ENCODE measurements around the gene PDP2. TPM values are rescaled to one million over a fixed set of nuclear protein-coding genes. Genes with fewer than 3 reads are reported as not detected.

Gene PDP2
- total RNA-seq, 3 donors from 2014 or later (not counting 1 experiment from before 2014, with no cell fraction given) = 10.2 to 16.5 (median 11.0) TPM

DNA sequence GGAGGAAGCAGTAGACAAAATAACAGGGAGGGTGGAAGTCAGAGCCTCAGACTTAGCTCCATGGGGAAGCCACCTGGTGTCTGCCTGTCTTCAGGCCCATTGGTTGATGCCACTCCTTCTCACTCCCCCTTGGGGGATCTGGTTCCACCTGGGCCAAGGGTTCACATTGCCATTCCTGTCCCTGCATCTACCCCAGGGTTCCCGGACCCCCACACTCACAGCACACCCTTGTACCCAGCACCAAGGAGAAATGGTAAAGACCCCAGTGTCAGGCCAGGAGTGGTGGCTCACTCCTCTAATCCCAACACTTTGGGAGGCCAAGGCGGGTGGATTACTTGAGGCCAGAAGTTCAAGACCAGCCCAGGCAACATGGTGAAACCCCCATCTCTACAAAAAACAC is 37.1 kb upstream of the PDP2 start:
- Mint-ChIP-seq H3K36me3 (no peaks in the 10 kb centered on the region), H3K9me3 (no peaks in the 10 kb centered on the region), H3K4me3 (peak overlapping the region; percentile 75), H3K27me3 (ENCODE audit: low read depth in 2 of 2) (peaks cover 8 to 37% of the 10 kb centered on the region in 2 donors), H3K4me1 (peaks cover 0 to 15% of the 10 kb centered on the region in 2 donors), H3K27ac (no peak overlapping the region)
- Histone ChIP-seq H3K4me1 (ENCODE audit: control insufficient read depth, insufficient read depth, low read length) (peaks cover 10% of the 10 kb centered on the region), H3K9me3 (ENCODE audit: control insufficient read depth, insufficient read depth, low read length) (no peaks in the 10 kb centered on the region), H3K36me3 (ENCODE audit: control insufficient read depth, insufficient read depth, low read length) (no peaks in the 10 kb centered on the region), H3K4me3 (ENCODE audit: low read length) (no peak overlapping the region), H3K27me3 (ENCODE audit: control insufficient read depth, insufficient read depth, low read length) (peaks cover 17% of the 10 kb centered on the region), H3K27ac (ENCODE audit: low read length) (no peak overlapping the region)
- no peak for ATAC-seq
- WGBS (ENCODE audit: insufficient coverage) = 100% methylated on average over 2 of the region's 2 CpGs
- TF ChIP-seq, protein P1, sequence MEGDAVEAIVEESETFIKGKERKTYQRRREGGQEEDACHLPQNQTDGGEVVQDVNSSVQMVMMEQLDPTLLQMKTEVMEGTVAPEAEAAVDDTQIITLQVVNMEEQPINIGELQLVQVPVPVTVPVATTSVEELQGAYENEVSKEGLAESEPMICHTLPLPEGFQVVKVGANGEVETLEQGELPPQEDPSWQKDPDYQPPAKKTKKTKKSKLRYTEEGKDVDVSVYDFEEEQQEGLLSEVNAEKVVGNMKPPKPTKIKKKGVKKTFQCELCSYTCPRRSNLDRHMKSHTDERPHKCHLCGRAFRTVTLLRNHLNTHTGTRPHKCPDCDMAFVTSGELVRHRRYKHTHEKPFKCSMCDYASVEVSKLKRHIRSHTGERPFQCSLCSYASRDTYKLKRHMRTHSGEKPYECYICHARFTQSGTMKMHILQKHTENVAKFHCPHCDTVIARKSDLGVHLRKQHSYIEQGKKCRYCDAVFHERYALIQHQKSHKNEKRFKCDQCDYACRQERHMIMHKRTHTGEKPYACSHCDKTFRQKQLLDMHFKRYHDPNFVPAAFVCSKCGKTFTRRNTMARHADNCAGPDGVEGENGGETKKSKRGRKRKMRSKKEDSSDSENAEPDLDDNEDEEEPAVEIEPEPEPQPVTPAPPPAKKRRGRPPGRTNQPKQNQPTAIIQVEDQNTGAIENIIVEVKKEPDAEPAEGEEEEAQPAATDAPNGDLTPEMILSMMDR (IDR thresholded peaks at IDR 0.05) = no peak
- intact Hi-C loops (cut with micrococcal nuclease) = no loop called here
- no peak for DNase-seq

DNA sequence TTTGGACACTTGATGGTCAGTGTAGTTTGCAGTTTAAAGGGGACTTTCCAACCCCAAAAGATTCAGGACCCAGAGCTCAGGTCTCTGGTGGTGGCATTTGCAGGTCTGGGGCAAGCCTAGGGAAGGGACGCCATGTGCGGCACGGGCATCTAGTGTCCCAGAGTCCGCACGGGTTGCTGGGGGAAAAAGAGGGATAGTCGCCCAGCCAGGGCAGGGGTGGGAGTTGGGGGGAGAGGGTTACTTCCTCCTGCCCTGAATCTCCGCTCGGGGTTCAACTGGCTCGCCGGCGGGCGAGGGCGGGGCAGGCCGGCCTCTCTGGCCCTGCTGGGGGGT is 36.3 kb upstream of the PDP2 start:
- WGBS (ENCODE audit: insufficient coverage) = 28% methylated on average over 14 of the region's 14 CpGs
- peak overlapping the region; percentile 75 for H3K4me3 Mint-ChIP-seq
- Histone ChIP-seq H3K27ac (ENCODE audit: low read length) (no peak overlapping the region), H3K9me3 (ENCODE audit: control insufficient read depth, insufficient read depth, low read length) (no peaks in the 10 kb centered on the region), H3K36me3 (ENCODE audit: control insufficient read depth, insufficient read depth, low read length) (no peaks in the 10 kb centered on the region), H3K4me3 (ENCODE audit: low read length) (no peak overlapping the region), H3K4me1 (ENCODE audit: control insufficient read depth, insufficient read depth, low read length) (peaks cover 10% of the 10 kb centered on the region), H3K27me3 (ENCODE audit: control insufficient read depth, insufficient read depth, low read length) (peaks cover 17% of the 10 kb centered on the region)
- intact Hi-C loops (cut with micrococcal nuclease) = no loop called here
- DNase-seq = no peak
- H3K36me3 Mint-ChIP-seq = no peaks in the 10 kb centered on the region
- H3K9me3 Mint-ChIP-seq = no peaks in the 10 kb centered on the region
- H3K27ac Mint-ChIP-seq = no peak overlapping the region
- no peak for ATAC-seq
- H3K4me1 Mint-ChIP-seq = peaks cover 0 to 16% of the 10 kb centered on the region in 2 donors
- TF ChIP-seq, protein P1 (IDR thresholded peaks at IDR 0.05) = no peak
- peaks cover 8 to 37% of the 10 kb centered on the region in 2 donors for H3K27me3 Mint-ChIP-seq (ENCODE audit: low read depth in 2 of 2)

DNA sequence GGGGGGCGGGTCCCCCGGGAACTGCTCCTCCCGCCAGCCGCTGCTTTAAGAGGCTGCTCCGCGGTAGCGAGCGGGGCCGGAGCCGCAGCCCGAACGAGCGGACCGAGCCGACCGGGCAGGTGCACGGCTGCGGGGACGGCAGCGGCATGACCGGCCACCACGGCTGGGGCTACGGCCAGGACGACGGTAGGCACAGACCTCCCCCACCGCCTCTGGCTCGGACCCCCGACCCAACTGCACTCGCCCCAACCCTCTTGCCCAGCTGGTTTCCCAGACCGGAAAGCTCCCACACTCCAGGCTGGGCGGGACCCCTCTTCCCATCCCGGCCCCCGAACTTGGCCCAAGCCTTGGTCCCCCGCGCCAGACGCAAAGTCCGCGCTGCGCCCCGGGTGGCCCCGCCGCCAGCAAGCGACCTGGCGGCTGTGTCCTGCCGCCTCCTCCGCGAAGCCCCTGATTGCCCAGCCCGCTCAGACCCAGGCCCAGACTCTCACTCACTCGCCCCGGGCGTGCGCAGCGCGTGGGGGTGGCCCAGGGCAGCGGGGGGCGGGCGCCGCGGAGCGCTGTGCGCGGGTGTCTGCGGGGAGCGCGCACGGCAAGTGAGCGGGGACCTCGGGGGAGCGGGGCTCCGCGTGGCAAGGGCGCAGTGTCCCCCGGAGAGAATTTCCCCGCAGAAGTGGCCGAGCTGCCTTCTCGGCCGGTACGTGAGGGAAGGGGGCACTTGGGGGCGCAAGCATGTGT is 35.8 kb upstream of the PDP2 start, which contains the start of gene CA7:
TSS of gene CA7 (plus strand) at position 73 of the 738 bp plus-strand sequence. CDS start at position 147, 74 bp downstream.
- TF ChIP-seq, protein P1 (IDR thresholded peaks at IDR 0.05) = no peak
- Mint-ChIP-seq H3K4me3 (peak within 1 kb of the TSS; percentile 75), H3K27ac (no peak within 1 kb of the TSS), H3K9me3 (no peaks in the 10 kb centered on the region), H3K4me1 (peaks cover 0 to 16% of the 10 kb centered on the region in 2 donors), H3K36me3 (no peaks in the 10 kb centered on the region), H3K27me3 (ENCODE audit: low read depth in 2 of 2) (peaks cover 8 to 34% of the 10 kb centered on the region in 2 donors)
- Histone ChIP-seq H3K27ac (ENCODE audit: low read length) (no peak within 1 kb of the TSS), H3K4me1 (ENCODE audit: control insufficient read depth, insufficient read depth, low read length) (peaks cover 10% of the 10 kb centered on the region), H3K4me3 (ENCODE audit: low read length) (no peak within 1 kb of the TSS), H3K9me3 (ENCODE audit: control insufficient read depth, insufficient read depth, low read length) (no peaks in the 10 kb centered on the region), H3K27me3 (ENCODE audit: control insufficient read depth, insufficient read depth, low read length) (peaks cover 17% of the 10 kb centered on the region), H3K36me3 (ENCODE audit: control insufficient read depth, insufficient read depth, low read length) (no peaks in the 10 kb centered on the region)
- WGBS (ENCODE audit: insufficient coverage) = 3% methylated on average over 79 of the region's 79 CpGs
- intact Hi-C loops (cut with micrococcal nuclease) = no loop called here
- peak in 2 of 3 donors; percentile 54 to 70 for ATAC-seq
- peak in 1 of 2 donors; percentile 11 for DNase-seq

DNA sequence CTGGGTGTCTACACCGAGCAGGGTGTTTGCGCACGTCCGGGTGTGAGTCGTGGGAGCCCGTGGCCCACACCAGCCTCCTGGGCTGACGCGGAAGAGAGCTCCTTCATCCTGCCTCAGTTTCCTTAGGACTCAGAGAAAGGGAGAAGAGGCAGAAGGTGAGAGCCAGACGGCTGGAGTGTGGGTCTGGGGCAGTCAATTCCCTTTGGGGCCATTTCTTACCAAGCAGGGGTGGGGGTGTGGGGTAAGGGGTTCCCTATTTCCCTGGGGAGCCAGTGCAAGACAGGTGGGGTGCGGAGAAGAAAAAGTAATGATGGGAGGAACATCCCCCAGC is 35.3 kb upstream of the PDP2 start:
- no peak overlapping the region for H3K27ac Mint-ChIP-seq
- Histone ChIP-seq H3K9me3 (ENCODE audit: control insufficient read depth, insufficient read depth, low read length) (no peaks in the 10 kb centered on the region), H3K27ac (ENCODE audit: low read length) (no peak overlapping the region), H3K27me3 (ENCODE audit: control insufficient read depth, insufficient read depth, low read length) (peaks cover 17% of the 10 kb centered on the region), H3K4me1 (ENCODE audit: control insufficient read depth, insufficient read depth, low read length) (peaks cover 10% of the 10 kb centered on the region), H3K36me3 (ENCODE audit: control insufficient read depth, insufficient read depth, low read length) (no peaks in the 10 kb centered on the region), H3K4me3 (ENCODE audit: low read length) (no peak overlapping the region)
- intact Hi-C loops (cut with micrococcal nuclease) = no loop called here
- H3K27me3 Mint-ChIP-seq (ENCODE audit: low read depth in 2 of 2) = peaks cover 8 to 33% of the 10 kb centered on the region in 2 donors
- 11% methylated on average over 9 of the region's 10 CpGs for WGBS (ENCODE audit: insufficient coverage)
- H3K4me3 Mint-ChIP-seq = no peak overlapping the region
- peak in 2 of 3 donors; percentile 12 to 52 for ATAC-seq
- TF ChIP-seq, protein P1 (IDR thresholded peaks at IDR 0.05) = no peak
- H3K36me3 Mint-ChIP-seq = no peaks in the 10 kb centered on the region
- DNase-seq = no peak
- H3K4me1 Mint-ChIP-seq = peaks cover 0 to 16% of the 10 kb centered on the region in 2 donors
- no peaks in the 10 kb centered on the region for H3K9me3 Mint-ChIP-seq

Data from natural killer cell (primary cell).